Measurements from ENCODE around the gene KSR1. TPM values are rescaled to one million over a fixed set of nuclear protein-coding genes. Genes with fewer than 3 reads are reported as not detected.
"Not testable (repeated sequence)": the region's sequence is repeated elsewhere in the genome, so short reads cannot be mapped to it uniquely, and the experiment has no call there.

KSR1 gene
- total RNA-seq, 2 donors from 2014 or later, result 19.0 to 29.1 TPM

DNA sequence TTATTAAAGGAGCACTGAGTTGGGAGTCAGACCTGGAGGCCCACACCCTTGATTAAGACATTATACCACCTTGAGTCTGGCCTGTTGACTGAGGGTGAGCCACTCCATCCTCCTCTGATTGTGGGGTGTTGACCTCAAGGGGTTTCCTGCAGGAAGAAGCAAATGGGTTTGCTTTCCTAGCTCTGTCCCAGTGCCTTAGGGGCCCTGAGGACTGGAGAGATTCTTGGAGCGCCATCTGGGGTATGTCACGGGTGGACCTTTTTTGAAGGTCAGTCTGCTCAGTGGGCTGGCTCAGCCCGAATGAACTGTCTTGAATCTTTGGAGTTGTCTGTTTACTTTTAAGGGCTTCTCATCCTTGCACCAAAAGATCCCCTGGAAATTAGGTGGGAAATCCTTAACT is 7.8 kb downstream of the KSR1 start:
- intact Hi-C loops (cut with DNase I, micrococcal nuclease); DNase-seq; ATAC-seq: not testable (repeated sequence)

DNA sequence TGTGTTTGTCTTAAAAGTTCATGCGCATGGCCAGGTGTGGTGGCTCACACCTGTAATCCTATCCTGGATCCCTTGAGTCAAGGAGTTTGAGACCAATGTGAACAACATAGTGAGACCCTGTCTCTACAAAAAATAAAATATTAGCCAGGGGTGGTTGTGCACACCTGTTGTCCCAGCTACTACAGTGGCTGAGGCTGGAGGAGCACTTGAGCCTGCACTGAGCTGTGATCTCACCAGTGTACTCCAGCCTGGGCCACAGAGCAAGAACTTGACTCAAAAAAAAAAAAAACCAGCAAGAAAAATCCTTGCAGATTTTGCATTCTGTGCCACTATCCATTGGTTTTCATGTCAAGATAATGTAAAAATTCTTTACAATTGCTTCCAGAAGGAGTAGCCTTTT is 8.2 kb downstream of the KSR1 start:
- DNase-seq, result no peak
- ATAC-seq, result no peak
- intact Hi-C loops (cut with DNase I, micrococcal nuclease), result no loop called here

DNA sequence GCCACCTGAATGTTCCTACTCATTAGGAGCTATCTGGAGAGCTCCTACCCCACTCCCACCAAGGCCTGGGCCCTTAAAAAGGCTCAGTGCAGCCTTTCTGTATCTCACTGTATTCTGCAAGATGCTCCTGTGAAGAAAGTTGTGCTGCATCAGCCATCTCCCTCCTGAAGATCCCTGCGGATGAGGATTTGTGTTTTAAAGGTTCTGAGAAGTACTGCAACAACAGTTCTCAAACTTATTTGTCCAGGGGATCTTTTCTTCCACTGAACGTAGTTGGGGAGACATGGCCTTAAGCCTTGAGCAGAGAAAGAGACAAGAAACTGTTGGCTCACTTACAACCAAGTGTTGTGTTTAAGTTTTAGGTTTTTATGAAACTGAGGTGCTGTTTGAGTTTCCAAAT is 9.6 kb downstream of the KSR1 start:
- ATAC-seq; intact Hi-C loops (cut with DNase I, micrococcal nuclease); DNase-seq: not testable (repeated sequence)

DNA sequence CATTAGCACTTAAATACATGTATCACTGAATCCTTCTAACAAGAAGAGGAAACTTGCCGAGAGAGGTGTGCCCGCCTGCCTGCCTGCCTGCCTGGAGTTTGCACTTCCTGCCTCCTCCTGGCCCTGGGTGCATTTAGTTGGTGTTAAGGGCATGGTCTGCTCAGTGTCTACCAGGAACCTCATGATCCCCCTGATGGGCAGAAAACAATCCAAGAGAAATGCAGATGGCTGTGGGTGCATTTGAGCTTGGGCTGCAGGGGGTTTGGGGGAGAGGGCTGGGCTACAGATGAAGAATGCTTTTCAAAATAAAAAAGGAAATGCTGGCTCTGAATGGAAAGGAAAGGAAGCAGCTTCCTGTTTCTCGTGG is 10.1 kb downstream of the KSR1 start:
- ATAC-seq (no peak), DNase-seq (no peak)
- intact Hi-C loops (cut with DNase I, micrococcal nuclease), result no loop called here

DNA sequence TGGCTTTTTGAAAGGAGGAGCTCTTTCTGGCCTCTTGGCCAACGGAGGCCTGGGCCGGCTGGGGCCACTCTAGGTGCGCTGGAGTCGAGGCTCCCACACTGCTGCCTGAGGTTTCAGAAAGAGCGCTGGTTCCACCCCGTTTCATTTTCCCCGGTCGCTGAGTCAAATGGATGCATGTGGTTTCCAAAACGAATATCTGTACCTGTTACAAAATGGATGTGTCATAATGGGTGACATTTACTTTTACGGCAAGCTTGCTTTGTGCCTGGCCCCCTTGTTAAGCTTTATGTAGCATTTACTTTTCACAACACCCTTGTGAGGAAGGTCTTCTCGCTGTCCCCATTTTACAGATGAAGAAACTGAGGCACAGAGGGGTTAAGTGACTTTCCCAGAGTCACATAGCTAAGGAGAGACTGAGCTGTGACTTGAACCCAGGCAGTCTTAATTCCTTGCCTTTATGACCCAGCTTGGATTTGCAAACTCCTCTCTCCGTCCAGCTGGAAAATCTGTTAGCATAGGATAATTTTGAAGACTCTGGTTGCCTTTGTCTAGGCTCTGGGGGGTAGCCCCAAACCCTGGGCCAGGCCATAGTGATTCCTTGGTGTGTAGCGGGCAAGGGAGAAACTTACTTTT is 10.6 kb downstream of the KSR1 start:
- intact Hi-C loops (cut with DNase I, micrococcal nuclease), result no loop called here
- peak in 1 of 2 donors; percentile 25 for DNase-seq
- no peak for ATAC-seq

DNA sequence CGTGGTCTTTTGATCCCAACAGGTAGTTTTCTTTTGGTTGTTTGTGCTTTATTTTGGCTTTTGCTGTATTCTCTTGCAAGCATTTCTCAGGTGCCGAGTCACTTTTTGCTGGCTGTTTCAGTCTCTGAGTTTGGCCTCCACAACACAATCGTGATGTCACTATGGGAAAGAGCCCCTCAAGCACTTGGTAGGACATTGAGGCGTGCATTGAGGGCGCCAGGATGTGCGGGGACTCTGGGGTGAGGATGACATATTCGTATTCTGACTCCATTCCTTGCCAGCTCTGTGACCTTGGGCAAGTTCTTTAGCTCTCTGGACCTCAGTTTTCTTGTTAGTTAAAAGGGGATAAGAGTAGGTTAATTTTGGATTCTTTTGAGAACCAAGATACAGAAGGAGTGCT is 13.0 kb downstream of the KSR1 start:
- intact Hi-C loops (cut with DNase I, micrococcal nuclease), result no loop called here
- no peak for ATAC-seq
- no peak for DNase-seq

DNA sequence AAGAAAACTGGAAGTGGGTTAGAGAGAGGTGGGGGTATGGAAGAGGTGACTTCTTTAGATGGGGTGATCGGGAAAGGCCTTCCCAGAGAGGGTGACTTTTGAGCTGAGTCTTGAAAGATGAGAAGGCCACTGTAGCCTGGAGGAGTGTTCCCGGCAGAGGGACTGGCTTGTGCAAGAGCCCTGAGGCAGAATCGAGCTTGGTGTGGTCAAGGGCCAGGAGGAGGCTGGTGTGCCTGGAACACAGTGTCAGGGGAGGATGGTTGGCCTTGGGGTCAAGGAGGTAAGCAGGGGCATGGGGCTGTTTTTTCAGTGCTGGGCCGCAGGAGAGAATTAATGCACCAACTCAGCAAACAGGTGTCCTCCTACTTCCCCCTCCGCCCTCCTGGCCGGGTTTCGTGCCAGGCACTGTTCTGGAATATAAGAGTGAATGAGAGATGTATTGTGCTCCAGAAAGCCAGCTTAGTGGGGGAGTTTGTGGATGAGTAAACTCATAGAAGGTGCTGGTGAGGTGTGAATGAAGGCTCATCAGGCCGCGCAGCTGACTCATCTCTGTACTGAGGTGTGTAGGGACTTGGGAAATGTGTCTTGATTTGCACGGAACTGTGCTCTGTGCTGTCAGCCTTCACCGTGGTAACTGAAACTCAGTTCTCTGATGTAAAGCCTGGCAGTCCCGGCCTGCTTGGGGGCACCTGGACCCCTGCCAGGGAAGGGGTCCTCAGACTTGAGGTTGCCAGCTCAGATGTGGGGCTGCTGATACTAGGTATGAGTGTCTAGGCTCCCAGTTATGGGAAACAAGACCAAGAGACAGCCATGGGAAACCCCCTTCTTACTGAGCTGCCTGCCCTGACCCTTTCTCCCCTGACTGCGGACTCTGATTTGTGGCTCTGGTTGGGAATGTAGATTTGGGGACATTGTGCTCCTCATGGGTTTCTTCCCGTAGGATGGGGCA is 15.3 kb downstream of the KSR1 start:
- intact Hi-C loops (cut with DNase I, micrococcal nuclease), result no loop called here

DNA sequence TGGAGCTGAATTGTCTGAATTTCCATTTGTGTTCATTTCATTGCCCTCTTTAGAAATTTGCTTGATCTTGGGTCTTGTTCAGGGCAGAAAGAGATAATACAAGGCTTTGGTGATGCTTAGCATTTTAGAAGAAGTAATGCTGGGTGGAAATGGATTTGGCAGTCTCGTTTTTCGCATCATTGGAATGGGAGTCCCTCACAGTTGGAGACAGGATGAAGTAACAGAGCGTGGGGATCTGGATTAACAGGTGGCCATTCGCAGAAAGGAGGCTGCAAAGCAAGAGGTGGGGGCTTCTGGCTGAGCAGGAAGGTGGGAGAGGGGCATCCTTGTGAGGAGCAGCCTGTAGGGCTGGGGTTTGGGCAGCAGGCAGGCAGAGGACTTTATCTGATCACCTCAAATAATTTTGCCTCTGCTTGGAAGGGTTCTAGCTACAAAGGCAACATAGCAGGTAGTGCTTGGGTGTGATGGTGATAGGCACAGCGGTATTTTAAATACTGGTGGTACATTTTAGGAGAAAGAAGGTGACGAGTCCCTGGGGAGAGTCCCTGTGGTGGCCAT is 17.0 kb downstream of the KSR1 start:
- intact Hi-C loops (cut with DNase I, micrococcal nuclease), result no loop called here
- DNase-seq (no peak), ATAC-seq (no peak)

More for the DNA sequence above, 15.3 kb downstream of the KSR1 start:
- DNase-seq (no peak), ATAC-seq (no peak)

DNA sequence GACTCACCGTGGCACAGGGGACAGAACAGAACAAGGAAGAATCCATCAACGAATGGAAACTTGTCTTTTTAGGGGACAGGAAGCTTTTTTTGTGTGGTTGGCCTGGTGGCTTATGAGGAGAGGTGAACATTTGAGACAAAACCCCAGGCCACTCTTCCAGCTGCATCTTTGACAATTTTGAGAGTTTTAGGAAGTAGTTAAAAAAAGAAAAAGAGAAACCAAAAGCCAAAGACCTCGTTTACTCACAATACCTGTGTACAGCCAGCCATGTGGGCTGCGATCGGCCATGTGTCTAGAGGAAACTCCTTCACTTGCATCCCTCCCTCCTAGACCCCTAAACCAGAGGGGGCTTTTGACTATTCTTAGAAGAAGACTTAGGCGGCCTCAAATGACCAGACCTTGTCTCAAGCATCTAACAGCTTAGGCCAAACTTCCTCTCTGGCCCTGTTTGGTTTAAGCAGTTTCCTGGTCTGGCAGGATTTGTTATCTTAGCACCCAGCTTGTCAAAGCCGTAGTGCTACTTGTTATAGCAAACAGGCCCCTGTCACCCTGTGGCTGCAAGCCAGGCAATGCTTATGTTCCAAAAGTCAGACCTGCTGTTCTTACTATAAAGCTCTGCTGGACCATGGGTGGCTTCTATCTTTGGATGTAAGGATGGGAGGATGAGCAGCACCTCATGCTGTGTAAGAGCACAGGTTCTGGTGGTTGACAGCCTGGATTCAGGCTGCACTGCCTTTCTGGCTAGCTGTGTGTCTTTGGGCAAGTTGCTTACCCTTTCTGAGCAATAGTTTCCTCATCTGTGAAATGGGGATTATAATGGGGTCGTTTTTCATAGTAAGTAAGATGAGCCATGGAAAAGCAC is 17.7 kb downstream of the KSR1 start:
- ATAC-seq (peak; percentile 23), DNase-seq (peak; percentile 40 to 51)
- intact Hi-C loops (cut with DNase I, micrococcal nuclease), result no loop called here

DNA sequence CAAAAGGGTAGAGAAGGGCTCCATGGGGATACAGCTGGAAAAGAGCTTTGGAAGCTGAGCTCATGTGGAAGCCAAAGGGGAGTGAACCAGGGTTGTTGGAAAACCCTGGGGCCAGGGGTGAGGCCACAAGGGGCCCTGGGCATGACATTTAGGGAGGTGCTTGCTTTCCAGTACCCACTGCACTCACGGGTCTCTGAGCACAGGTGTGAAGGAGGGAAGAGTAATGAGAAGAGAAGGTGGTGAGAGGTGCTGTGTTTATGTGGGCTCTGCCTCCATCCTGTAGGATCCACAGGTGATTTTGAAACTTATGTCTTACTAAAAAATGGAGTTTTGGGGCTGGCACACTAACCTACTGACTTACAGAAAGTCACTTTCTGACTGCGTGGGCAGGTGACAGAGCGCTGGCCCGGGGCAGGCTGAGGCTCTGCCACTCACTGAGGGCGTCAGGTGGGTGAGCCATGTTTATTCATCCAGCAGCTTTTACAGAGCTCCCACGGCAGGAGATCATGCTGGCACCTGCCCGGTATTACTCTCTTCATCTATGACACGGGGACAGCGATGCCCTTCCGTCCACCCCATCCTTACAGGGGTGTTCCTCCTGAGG is 18.9 kb downstream of the KSR1 start:
- intact Hi-C loops (cut with DNase I, micrococcal nuclease), result no loop called here
- DNase-seq (no peak), ATAC-seq (no peak)

DNA sequence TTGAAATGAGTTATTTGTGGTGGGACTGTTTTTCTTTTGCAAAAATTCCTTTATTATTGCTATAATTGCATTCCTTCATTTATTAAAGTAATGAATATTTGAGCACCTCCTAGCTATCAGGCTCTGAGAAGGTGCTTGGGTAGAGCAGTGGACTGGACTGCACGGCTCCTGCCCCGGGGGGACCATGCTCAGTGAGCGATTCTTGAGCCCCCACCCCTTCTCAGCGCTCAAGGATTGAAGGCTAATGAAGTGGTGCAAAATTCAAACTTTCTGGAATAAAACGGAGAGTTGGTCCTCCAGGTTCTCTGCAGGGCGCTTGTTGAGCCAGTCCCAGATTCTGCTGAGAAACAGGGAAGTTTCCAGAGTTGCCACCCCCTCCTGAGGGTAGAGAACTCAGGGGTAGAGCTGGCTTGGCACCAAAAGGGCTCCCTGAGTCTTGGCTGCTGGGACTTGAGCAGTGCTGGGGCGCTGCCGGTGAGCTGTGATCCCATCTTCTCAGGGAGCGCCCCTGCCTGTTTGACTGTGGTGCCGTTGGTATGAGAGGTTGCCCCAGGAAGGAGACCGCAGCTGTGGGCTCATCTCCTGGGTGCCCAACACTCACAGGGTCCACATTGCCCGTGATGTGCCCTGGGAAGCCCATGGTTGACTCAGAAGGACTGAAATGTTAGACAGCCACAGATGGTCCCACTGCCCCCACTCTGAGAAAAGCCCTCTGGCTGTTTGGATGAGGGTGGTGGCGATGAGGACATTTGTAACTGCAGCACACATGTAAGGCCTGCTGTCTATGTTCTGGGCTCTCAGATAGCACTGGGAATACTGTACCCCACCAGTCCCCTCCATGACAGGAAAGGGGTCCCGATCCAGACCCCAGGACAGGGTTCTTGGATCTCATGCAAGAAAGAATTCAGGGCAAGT is 20.0 kb downstream of the KSR1 start:
- intact Hi-C loops (cut with DNase I, micrococcal nuclease), result no loop called here
- no peak for ATAC-seq
- no peak for DNase-seq

DNA sequence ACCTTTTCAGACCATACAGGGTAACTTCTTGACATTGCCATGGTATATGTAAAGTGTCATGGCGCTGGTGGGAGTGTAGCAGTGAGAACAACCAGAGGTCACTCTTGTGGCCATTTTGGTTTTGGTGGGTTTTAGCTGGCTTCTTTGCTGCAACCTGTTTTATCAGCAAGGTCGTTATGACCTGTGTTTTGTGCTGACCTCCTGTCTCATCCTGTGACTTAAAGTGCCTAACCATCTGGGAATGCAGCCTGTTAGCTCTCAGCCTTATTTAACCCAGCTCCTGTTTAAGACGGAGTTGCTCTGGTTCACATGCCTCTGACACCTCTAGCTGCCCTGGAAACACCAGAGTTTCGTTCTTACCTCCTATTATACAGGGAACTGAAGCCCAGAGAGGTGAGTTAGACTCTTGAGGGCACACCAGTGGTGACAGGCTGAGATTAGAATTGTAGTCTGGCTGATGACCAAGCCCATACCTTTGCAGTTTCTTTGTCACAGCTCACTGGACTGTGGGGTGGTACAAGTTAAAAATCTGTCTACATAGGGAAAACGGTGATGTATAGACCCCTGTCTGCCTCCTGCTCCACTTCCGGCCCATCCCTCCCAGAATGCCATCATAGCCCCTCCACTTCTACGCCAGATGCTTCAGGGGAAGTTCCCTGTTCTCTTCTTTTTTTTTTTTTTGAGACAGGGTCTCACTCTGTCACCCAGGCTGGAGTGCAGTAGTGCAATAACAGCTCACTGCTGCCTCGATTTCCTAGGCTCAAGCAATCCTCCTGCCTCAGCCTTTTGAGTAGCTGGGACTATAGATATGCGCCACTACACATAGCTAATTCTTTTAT is 21.0 kb downstream of the KSR1 start:
- ATAC-seq, result no peak
- intact Hi-C loops (cut with DNase I, micrococcal nuclease), result no loop called here
- no peak for DNase-seq

DNA sequence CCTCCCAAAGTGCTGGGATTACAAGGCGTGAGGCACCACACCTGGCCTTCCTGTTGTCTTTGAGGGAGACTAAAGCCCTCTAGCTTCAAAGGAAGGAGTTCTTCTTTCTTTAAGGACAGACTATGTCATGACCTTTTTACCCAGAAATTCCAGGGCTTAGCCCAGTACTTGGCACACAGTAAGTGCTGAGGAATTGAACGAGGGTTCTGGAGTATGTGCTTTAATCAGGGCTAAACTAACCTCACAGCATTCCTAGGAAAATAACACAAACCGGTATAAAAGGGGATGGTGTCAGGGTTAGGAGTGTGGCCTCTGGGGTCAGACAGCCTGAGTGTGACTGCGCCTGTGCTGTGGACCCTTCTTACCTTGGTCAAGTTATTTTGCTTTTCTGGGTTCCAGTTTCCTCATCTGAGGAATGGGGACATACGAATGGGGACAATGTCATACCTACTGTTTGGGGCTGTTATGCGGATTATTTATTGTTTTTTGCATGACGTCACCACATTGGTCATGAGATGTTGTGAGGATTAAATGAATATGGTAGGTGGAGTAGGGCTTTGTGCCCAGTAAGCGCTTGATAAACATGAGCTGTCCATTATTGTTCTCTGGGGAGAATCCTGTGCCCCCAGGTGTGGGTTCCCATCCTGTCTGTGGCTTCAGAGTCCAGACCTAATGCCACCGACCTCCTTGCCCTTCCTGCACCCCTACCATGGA is 21.9 kb downstream of the KSR1 start:
- no peak for DNase-seq
- no peak for ATAC-seq
- intact Hi-C loops (cut with DNase I, micrococcal nuclease), result no loop called here

DNA sequence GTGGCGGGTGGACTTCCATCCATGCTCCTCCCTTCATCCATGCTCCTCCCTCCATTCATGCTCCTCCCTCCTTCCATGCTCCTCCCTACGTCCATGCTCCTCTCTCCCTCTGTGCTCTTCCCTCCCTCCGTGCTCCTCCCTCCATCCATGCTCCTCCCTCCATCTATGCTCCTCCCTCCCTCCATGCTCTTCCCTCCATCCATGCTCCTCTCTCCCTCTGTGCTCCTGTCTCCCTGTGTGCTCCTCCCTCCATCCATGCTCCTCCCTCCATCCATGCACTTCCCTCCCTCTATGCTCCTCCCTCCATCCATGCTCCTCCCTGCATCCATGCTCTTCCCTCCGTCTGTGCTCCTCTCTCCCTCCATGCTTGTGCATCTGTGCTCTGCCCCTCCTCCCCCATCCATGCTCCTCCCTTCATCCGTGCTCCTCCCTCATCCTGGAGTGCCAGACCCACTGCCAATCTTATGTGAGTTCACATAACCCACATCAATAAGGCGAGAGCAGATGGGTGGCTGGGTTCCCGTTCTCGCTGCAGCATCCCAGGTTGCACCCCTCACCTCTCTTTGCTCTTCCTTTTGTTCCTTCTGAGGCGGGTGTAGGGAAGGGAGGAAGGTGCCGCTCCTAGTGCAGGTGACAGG is 22.8 kb downstream of the KSR1 start:
- ATAC-seq (no peak), DNase-seq (no peak)
- intact Hi-C loops (cut with DNase I, micrococcal nuclease), result no loop called here

DNA sequence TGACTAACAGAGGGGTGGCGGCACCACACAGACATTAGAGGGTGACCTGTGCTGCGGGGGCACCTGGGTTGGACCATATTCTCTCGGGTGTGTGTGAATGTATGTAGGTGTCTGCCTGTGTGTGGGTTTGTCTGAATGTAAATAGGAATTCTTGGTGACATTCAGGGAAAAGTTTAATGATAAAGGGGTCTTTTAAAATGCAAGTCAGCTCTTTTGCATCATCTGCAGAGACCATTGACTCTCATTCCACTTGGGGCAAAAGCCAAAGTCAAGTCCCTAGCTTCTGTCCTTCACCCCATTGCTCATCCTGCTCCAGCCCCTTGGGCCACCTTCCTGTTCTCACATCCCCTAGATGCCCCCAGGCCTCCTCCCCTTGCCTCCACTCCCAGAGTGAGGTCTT is 23.6 kb downstream of the KSR1 start:
- no peak for DNase-seq
- intact Hi-C loops (cut with DNase I, micrococcal nuclease), result no loop called here

DNA sequence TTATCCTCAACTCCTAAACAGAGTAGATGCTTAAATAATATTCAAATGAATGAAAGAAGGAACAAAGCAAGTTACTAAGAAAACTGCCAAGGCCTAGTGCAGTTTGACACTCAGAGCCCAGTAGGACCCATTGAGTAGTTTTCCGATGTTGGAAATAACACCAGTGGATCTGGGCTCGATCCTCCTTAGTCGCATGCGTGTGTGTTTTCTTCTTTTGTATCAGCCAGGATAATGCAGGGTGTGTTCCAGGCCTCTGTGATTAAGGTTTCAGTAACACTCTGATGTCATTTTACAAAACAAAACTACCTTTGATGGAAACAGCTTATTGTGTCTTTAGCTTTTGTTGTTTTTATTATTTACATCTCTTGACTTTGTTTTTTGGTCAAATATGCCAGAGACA is 24.5 kb downstream of the KSR1 start:
- DNase-seq (no peak), ATAC-seq (no peak)
- intact Hi-C loops (cut with DNase I, micrococcal nuclease), result no loop called here

More for the DNA sequence above, 23.6 kb downstream of the KSR1 start:
- no peak for ATAC-seq

All from left colon (tissue), 2 donors.